HEK293 (cell line): ENCODE measurements around the gene MCF2L.

Experiments used
- CTCF ChIA-PET: fragments of 350-600 bp; formaldehyde crosslinking; extraction: SDS; loops from one replicate; lab custom pipeline; 2021; ENCODE audit warnings: antibody characterized with exemption; lab: Yijun Ruan, JAX
- POLR2A ChIA-PET: fragments of 300-600 bp; formaldehyde crosslinking; extraction: SDS; loops from one replicate; lab custom pipeline; 2020; ENCODE audit warnings: antibody characterized with exemption, inconsistent platforms; lab: Yijun Ruan, JAX
- H3K27ac ChIP-seq: fragments of 200-500 bp; sonication (Bioruptor generic); 2 replicates; pipeline ENCODE4 v1.5.1; 2014; ENCODE audit warnings: low read depth, low read length, control low read depth, inconsistent platforms; ENCODE audit errors: extremely low read depth
- H3K36me3 ChIP-seq, 2 experiments: fragments of 200-500 bp in 1 of 2; sonication (Bioruptor generic) in 1 of 2; 1 replicate in 1 of 2; 2 replicates in 1 of 2; pipeline ENCODE4 v1.5.1; 2014 to 2017; ENCODE audit warnings: inconsistent platforms in 2 of 2, low read length in 2 of 2; ENCODE audit not compliant: control insufficient read depth in 2 of 2, insufficient read depth in 1 of 2
- H3K4me1 ChIP-seq: fragments of 200-500 bp; sonication (Bioruptor generic); 2 replicates; pipeline ENCODE4 v1.5.1; 2014; ENCODE audit warnings: mild to moderate bottlenecking, low read length, inconsistent platforms; ENCODE audit not compliant: control insufficient read depth, insufficient read depth
- H3K4me3 ChIP-seq: 2 replicates; pipeline ENCODE4 v1.5.1; 2011; ENCODE audit warnings: low read depth, mild to moderate bottlenecking, control low read depth, low read length, moderate library complexity
- H3K9me3 ChIP-seq: fragments of 200-500 bp; sonication (Bioruptor generic); 2 replicates; pipeline ENCODE4 v1.5.1; 2014; ENCODE audit warnings: low read depth, low read length, inconsistent platforms; ENCODE audit not compliant: control insufficient read depth, insufficient read depth
- BCL11A ChIP-seq: fragments of 450-650 bp; formaldehyde crosslinking; IDR thresholded peaks from 2 replicates; pipeline ENCODE4 v1.5.1; 2016; ENCODE audit warnings: low read depth, missing biosample characterization, missing genetic modification characterization
- EGR2 ChIP-seq: fragments of 450-650 bp; formaldehyde crosslinking; IDR thresholded peaks from 2 replicates; pipeline ENCODE4 v1.5.1; 2016; ENCODE audit warnings: low read depth, missing biosample characterization, missing genetic modification characterization
- IKZF3 ChIP-seq: fragments of 450-650 bp; IDR thresholded peaks from 2 replicates; pipeline ENCODE4 v1.5.0; 2018; ENCODE audit warnings: missing biosample characterization, mild to moderate bottlenecking, missing genetic modification characterization, moderate library complexity
- RBAK ChIP-seq: fragments of 450-650 bp; formaldehyde crosslinking; IDR thresholded peaks from 2 replicates; pipeline ENCODE4 v1.5.1; 2016; ENCODE audit warnings: missing biosample characterization, missing genetic modification characterization
- TCF7L2 ChIP-seq: IDR thresholded peaks from 2 replicates; pipeline ENCODE4 v1.6.1; 2011; ENCODE audit warnings: low read depth, mild to moderate bottlenecking, inconsistent platforms, low read length, moderate library complexity, borderline replicate concordance
- ZBTB11 ChIP-seq: fragments of 450-650 bp; formaldehyde crosslinking; conservative IDR thresholded peaks from 2 replicates; pipeline ENCODE4 v1.5.1; 2016; ENCODE audit warnings: low read depth, missing biosample characterization, missing genetic modification characterization
- ZBTB20 ChIP-seq: fragments of 450-650 bp; formaldehyde crosslinking; IDR thresholded peaks from 2 replicates; pipeline ENCODE4 v1.5.1; 2016; ENCODE audit warnings: missing biosample characterization, missing genetic modification characterization
- ZBTB49 ChIP-seq: fragments of 450-650 bp; formaldehyde crosslinking; IDR thresholded peaks from 2 replicates; pipeline ENCODE4 v1.5.1; 2016; ENCODE audit warnings: missing biosample characterization, missing genetic modification characterization, low read depth
- ZNF19 ChIP-seq: fragments of 450-650 bp; formaldehyde crosslinking; IDR thresholded peaks from 2 replicates; pipeline ENCODE4; 2016; ENCODE audit warnings: missing biosample characterization, missing genetic modification characterization, low read depth
- ZNF23 ChIP-seq: fragments of 450-650 bp; formaldehyde crosslinking; IDR thresholded peaks from 2 replicates; pipeline ENCODE4 v1.5.1; 2016; ENCODE audit warnings: missing biosample characterization, missing genetic modification characterization, borderline replicate concordance
- ZNF266 ChIP-seq: fragments of 450-650 bp; formaldehyde crosslinking; IDR thresholded peaks from 2 replicates; pipeline ENCODE4 v1.5.1; 2016; ENCODE audit warnings: missing biosample characterization, missing genetic modification characterization, low read depth
- ZNF280C ChIP-seq: fragments of 450-650 bp; formaldehyde crosslinking; IDR thresholded peaks from 2 replicates; pipeline ENCODE4 v1.5.1; 2016; ENCODE audit warnings: missing biosample characterization, missing genetic modification characterization
- ZNF335 ChIP-seq: fragments of 450-650 bp; formaldehyde crosslinking; conservative IDR thresholded peaks from 2 replicates; pipeline ENCODE4 v1.5.1; 2016; ENCODE audit warnings: missing biosample characterization, missing genetic modification characterization
- ZNF366 ChIP-seq: fragments of 450-650 bp; formaldehyde crosslinking; conservative IDR thresholded peaks from 2 replicates; pipeline ENCODE4 v1.5.1; 2016; ENCODE audit warnings: missing biosample characterization, missing genetic modification characterization
- ZNF473 ChIP-seq: fragments of 450-650 bp; formaldehyde crosslinking; IDR thresholded peaks from 2 replicates; pipeline ENCODE4 v1.5.1; 2017; ENCODE audit warnings: missing biosample characterization, missing genetic modification characterization
- ZNF555 ChIP-seq: fragments of 450-650 bp; formaldehyde crosslinking; conservative IDR thresholded peaks from 2 replicates; pipeline ENCODE4 v1.5.1; 2017; ENCODE audit warnings: missing biosample characterization, mild to moderate bottlenecking, missing genetic modification characterization, inconsistent platforms
- ZNF677 ChIP-seq: fragments of 450-650 bp; IDR thresholded peaks from 2 replicates; pipeline ENCODE4 v1.5.0; 2018; ENCODE audit warnings: missing biosample characterization, mild to moderate bottlenecking, missing genetic modification characterization, moderate library complexity
- ZSCAN16 ChIP-seq: fragments of 450-650 bp; formaldehyde crosslinking; IDR thresholded peaks from 2 replicates; pipeline ENCODE4 v1.5.1; 2016; ENCODE audit warnings: missing biosample characterization, missing genetic modification characterization
- TF ChIP-seq, protein P1 (sequence below): fragments of 450-650 bp; formaldehyde crosslinking; IDR thresholded peaks from 2 replicates; pipeline ENCODE4 v1.5.1; 2016; ENCODE audit warnings: missing biosample characterization, missing genetic modification characterization

The MCF2L gene

DNA sequence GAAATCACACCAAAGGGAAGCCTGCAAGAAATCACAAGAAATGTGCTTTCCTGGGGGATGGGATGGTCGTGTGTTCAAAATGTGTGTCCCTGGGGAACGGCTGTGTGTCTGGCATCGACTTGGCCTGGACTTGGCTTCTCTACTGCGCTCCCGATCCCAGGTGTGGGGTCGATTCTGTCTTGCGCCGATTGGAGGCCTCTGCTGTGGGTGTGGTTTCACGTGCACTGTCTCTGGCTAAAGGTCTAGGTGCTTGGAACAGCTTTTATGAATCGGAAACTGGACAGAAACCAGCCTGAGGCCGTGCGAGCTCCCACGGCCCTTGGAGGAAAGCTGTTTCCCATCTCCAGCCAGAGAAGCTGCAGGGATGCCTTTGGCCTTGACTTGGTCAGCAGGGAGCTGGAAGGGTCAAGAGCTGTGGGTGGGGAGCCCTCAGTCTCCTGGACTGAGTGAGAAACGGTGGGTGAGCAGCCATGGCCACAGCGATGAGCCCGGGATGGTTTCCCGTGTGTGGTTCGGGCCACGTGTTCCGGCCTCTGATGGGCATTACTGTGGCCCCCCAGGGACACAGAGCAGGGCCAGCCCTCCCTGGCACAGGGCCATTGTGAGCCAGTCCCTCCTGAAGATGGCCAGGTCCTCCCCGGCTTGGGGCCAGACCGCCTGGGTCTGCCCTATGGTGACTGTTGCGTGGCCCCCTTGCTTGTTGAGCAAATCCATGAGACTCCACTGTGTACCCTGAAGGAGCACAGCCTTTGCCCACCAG, 29.7 kb downstream of the MCF2L start:
- no peak overlapping the region for H3K27ac ChIP-seq
- H3K4me3 ChIP-seq: no peak overlapping the region
- TF ChIP-seq ZNF366 (tag by site-specific recombination) (no peak), TCF7L2 (no peak), BCL11A (tag by site-specific recombination) (no peak), ZNF555 (tag by site-specific recombination) (no peak), ZNF19 (tag by site-specific recombination) (no peak), RBAK (tag by site-specific recombination) (no peak), ZSCAN16 (tag by site-specific recombination) (no peak), ZBTB11 (no peak), ZNF335 (tag by site-specific recombination) (no peak), ZBTB49 (tag by site-specific recombination) (no peak), ZNF23 (tag by site-specific recombination) (no peak), EGR2 (no peak), IKZF3 (tag by site-specific recombination) (no peak), ZNF473 (tag by site-specific recombination) (no peak), ZBTB20 (tag by site-specific recombination) (no peak), ZNF677 (tag by site-specific recombination) (no peak), ZNF266 (no peak), ZNF280C (tag by site-specific recombination) (no peak)
- TF ChIP-seq, protein P1, sequence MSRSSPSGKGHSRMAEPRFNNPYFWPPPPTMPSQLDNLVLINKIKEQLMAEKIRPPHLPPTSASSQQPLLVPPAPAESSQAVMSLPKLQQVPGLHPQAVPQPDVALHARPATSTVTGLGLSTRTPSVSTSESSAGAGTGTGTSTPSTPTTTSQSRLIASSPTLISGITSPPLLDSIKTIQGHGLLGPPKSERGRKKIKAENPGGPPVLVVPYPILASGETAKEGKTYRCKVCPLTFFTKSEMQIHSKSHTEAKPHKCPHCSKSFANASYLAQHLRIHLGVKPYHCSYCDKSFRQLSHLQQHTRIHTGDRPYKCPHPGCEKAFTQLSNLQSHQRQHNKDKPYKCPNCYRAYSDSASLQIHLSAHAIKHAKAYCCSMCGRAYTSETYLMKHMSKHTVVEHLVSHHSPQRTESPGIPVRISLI (tag by site-specific recombination): no peak
- CTCF ChIA-PET: interaction anchor here (0.7 kb wide), 1 partner anchor 31 kb away, joined by 3 read pairs; no protein-coding TSS in a partner anchor
- no peaks in the 10 kb centered on the region for H3K9me3 ChIP-seq
- POLR2A ChIA-PET: no interaction called here
- peaks cover 2% of the 10 kb centered on the region; the same call in 1 of the 2 replicates for H3K4me1 ChIP-seq
- no peaks in the 10 kb centered on the region for H3K36me3 ChIP-seq
